Left ventricle myocardium inferior (tissue), 1 donor: ENCODE data around the gene TNPO1. TPM values are rescaled to one million over a fixed set of nuclear protein-coding genes. Genes with fewer than 3 reads are reported as not detected.
A peak's percentile ranks its signal among the peaks of the same experiment; 100 is the strongest.

ENCODE experiments used
- DNase-seq: peaks from one replicate; pipeline ENCODE4 v3.0.0-alpha.2; 2020
- H3K27ac ChIP-seq: fragments of 200-600 bp; replicated peaks from 2 replicates; pipeline ENCODE4 v1.8.0; 2021
- H3K27me3 ChIP-seq: fragments of 200-600 bp; 2 replicates; pipeline ENCODE4 v1.8.0; 2021; ENCODE audit warnings: low read depth
- H3K36me3 ChIP-seq: fragments of 200-600 bp; 2 replicates; pipeline ENCODE4 v1.8.0; 2021
- H3K4me1 ChIP-seq: fragments of 200-600 bp; 2 replicates; pipeline ENCODE4 v1.8.0; 2021
- H3K4me3 ChIP-seq: fragments of 200-600 bp; 2 replicates; pipeline ENCODE4 v1.8.0; 2021; ENCODE audit warnings: mild to moderate bottlenecking, moderate library complexity
- H3K9me3 ChIP-seq: fragments of 200-600 bp; replicated peaks from 2 replicates; pipeline ENCODE4 v1.8.0; 2021
- intact Hi-C: fragments of 100-400 bp; cut with micrococcal nuclease; formaldehyde crosslinking; loops from one replicate; pipeline ENCODE4 v1.11.0; 2022
- total RNA-seq: library from RNA; stranded (reverse); fragmentation: NEBNext Ultra II Directional; extraction: Animal tissue kit (Norgen Biotek cat#: 25700); gene quantifications from one replicate; pipeline ENCODE4 v1.2.1, GENCODE V29; 2021
- TF ChIP-seq, protein P1 (sequence below): fragments of 200-600 bp; IDR thresholded peaks from 2 replicates; pipeline ENCODE4 v1.8.0; 2021; ENCODE audit warnings: antibody characterized with exemption, mild to moderate bottlenecking, borderline replicate concordance
- donor health status: DM: no; HTN: yes; CAD: no; lungs with severe emphysema.

The TNPO1 gene
- total RNA-seq, 1 donor from 2014 or later = 69.8 TPM

DNA sequence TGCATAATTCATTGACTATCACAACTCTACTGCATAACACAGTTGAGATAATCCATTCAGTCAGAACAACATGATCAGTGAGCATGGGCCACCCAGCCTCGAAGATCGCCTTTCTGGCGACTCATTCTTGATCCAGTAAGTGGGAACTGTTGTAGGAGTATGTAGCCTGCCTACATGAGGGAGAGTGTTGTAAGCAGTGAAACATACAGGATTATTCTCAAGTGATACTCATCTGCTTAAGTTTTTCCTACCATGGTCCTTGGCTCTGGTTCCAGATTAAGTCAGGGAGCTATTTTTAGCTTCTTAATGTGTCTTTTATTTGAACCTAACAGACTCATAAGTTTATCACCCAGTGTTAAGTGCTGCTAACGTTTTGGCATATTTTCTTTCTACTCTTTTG lies 44.0 kb downstream of the TNPO1 start:
- intact Hi-C loops = no loop called here
- no peak for DNase-seq
- TF ChIP-seq, protein P1, sequence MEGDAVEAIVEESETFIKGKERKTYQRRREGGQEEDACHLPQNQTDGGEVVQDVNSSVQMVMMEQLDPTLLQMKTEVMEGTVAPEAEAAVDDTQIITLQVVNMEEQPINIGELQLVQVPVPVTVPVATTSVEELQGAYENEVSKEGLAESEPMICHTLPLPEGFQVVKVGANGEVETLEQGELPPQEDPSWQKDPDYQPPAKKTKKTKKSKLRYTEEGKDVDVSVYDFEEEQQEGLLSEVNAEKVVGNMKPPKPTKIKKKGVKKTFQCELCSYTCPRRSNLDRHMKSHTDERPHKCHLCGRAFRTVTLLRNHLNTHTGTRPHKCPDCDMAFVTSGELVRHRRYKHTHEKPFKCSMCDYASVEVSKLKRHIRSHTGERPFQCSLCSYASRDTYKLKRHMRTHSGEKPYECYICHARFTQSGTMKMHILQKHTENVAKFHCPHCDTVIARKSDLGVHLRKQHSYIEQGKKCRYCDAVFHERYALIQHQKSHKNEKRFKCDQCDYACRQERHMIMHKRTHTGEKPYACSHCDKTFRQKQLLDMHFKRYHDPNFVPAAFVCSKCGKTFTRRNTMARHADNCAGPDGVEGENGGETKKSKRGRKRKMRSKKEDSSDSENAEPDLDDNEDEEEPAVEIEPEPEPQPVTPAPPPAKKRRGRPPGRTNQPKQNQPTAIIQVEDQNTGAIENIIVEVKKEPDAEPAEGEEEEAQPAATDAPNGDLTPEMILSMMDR = no peak
- Histone ChIP-seq H3K27me3 (no peaks in the 10 kb centered on the region), H3K27ac (peak overlapping the region; percentile 34), H3K4me1 (peaks cover 41% of the 10 kb centered on the region), H3K9me3 (no peaks in the 10 kb centered on the region), H3K4me3 (no peak overlapping the region), H3K36me3 (peaks cover 72% of the 10 kb centered on the region)

DNA sequence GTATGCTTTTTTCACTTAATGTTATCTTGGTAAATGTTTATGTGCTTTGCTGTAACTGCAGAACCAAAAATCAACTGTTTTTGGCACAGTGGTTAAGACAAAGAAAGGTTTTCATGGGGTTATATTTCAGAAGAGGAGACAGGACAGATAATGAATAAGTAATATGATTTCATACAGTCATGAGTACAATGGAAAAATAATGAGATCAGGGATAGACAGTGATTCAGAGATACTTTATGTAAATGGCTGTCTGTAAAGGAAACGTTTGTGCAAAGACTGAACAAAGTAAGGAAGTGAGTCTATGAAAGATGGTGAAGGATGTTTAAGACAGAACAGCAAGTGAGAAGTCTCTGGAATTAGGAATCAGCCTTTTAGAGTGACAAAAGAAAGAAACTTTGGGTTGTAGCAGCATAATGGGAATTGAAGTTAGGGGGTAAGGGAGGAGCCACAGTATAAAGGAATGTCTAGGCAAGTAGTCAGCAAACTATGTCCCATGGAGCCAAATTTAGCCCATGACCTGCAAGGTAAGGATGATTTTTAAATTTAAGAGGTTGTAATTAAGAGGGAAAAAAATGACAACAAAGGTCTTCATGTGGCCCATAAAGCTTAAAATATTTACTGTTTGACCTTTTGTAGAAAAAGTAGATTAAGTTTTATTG lies 55.0 kb downstream of the TNPO1 start:
- H3K36me3 ChIP-seq = peaks cover 74% of the 10 kb centered on the region
- H3K4me1 ChIP-seq = peaks cover 11% of the 10 kb centered on the region
- no peak overlapping the region for H3K4me3 ChIP-seq
- TF ChIP-seq, protein P1 = no peak
- H3K27ac ChIP-seq = no peak overlapping the region
- H3K9me3 ChIP-seq = no peaks in the 10 kb centered on the region
- no peaks in the 10 kb centered on the region for H3K27me3 ChIP-seq
- intact Hi-C loops = no loop called here
- no peak for DNase-seq

- H3K9me3 ChIP-seq = no peaks in the 10 kb centered on the region
- DNase-seq = no peak
- no peak overlapping the region for H3K4me3 ChIP-seq
- no peaks in the 10 kb centered on the region for H3K27me3 ChIP-seq
- H3K36me3 ChIP-seq = peaks cover 98% of the 10 kb centered on the region
- H3K27ac ChIP-seq = no peak overlapping the region
- intact Hi-C loops = no loop called here
- TF ChIP-seq, protein P1 = no peak
- no peaks in the 10 kb centered on the region for H3K4me1 ChIP-seq
Measured at GRCh38 chr5:72878854-72879253, 62.4 kb downstream of the TNPO1 start.

DNA sequence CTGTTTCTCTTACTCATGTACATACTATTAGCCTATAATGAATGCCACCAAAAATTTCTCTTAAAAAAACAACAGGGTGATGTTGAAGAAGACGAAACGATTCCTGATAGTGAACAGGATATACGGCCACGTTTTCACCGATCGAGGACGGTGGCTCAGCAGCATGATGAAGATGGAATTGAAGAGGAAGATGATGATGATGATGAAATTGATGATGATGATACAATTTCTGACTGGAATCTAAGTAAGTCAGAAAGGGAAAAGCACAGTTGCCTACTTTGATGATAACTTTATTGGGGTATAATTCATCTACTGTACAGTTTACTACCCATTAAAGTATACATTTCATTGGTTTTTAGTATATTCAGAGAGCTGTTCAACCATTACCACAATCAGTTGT lies 66.5 kb downstream of the TNPO1 start:
- no peak overlapping the region for H3K27ac ChIP-seq
- intact Hi-C loops = no loop called here
- TF ChIP-seq, protein P1 = no peak
- DNase-seq = no peak
- H3K4me3 ChIP-seq = no peak overlapping the region
- H3K9me3 ChIP-seq = no peaks in the 10 kb centered on the region
- H3K4me1 ChIP-seq = peaks cover 10% of the 10 kb centered on the region
- peaks cover 100% of the 10 kb centered on the region for H3K36me3 ChIP-seq
- H3K27me3 ChIP-seq = no peaks in the 10 kb centered on the region

- peaks cover 10% of the 10 kb centered on the region for H3K4me1 ChIP-seq
- H3K36me3 ChIP-seq = peaks cover 100% of the 10 kb centered on the region
- no peak overlapping the region for H3K4me3 ChIP-seq
- H3K9me3 ChIP-seq = no peaks in the 10 kb centered on the region
- DNase-seq = no peak
- no peaks in the 10 kb centered on the region for H3K27me3 ChIP-seq
- intact Hi-C loops = no loop called here
- no peak overlapping the region for H3K27ac ChIP-seq
- TF ChIP-seq, protein P1 = no peak
Measured at GRCh38 chr5:72883850-72884249, 67.4 kb downstream of the TNPO1 start.
